Measurements from ENCODE around the gene NRG3.

DNA sequence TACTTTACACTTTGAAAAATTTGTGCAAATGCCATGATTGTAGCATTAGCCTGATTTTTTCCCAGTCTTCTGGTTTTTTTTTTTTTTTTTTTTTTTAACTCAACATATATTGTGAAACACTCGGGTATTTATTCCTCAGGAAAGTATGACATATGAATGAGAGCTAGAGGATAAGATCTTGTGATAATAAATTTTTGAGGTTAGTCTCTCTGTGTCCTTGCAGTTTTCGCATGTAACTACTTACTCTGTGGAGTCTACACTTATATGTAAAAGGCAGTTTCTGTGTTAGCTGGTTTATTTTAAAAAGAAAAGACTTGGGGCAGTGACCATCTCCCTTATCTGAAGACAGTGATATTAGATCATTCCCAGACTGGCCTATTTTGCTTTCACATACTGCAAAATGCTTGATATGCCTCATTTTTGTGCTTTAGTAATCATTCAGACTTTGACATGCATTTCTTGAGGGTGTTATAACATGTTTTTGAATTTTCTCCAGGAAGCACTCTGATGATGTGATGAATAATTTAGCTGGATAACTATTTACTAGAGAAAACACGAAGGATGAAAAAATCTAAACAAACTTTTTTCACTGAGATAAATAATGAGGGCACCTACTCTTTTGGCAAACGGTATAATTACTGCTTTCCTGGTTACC is 371.0 kb downstream of the NRG3 start:
- no peak for TF ChIP-seq TAF1 (IDR thresholded peaks at IDR 0.05; ENCODE audit: borderline replicate concordance, low read depth, low read length)
- no peak for TF ChIP-seq POLR2A (IDR thresholded peaks at IDR 0.05; ENCODE audit: low read depth, low read length)

Measured in GM12892 (cell line).